OCI-LY7 (cell line): ENCODE results near the gene EPHA6.

ENCODE experiments used
- CTCF ChIP-seq: fragments of 200-600 bp; sonication (generic); conservative IDR thresholded peaks from 2 replicates; pipeline ENCODE4 v1.5.1; 2014; ENCODE audit warnings: mild to moderate bottlenecking, antibody characterized with exemption, low read length, moderate library complexity, mixed read lengths
- EZH2phosphoT487 ChIP-seq: fragments of 200-600 bp; sonication (generic); IDR thresholded peaks from 2 replicates; pipeline ENCODE4 v1.6.1; 2018; ENCODE audit warnings: low read depth, borderline replicate concordance, mild to moderate bottlenecking, mixed run types, antibody characterized with exemption, low read length, moderate library complexity, mixed read lengths

GRCh38 chr3:97106652-97106989, 292.2 kb downstream of the EPHA6 start:
- TF ChIP-seq CTCF = no peak
- no peak for TF ChIP-seq EZH2phosphoT487
